Measurements from ENCODE around the gene ZBTB38.

The ZBTB38 gene

DNA sequence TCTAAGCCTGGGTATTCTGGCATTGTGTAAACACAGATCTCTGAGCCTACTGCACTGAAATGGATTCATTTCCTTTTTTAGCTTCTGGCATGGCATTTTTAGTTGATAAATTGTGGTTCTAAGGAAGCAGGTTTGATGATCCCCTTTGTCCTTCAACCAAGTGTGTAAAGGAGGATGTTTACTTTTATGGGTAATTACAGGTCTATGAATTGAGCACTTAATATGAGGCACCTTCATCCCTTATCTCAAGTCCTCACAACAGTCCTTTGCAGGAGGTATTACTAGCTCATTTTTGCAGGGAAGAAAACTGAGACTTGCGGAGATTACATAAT is 30.8 kb upstream of the ZBTB38 start:
- peak overlapping the region in 4 of 21 experiments; percentile 10 to 63 (median 20) for H3K27ac ChIP-seq

DNA sequence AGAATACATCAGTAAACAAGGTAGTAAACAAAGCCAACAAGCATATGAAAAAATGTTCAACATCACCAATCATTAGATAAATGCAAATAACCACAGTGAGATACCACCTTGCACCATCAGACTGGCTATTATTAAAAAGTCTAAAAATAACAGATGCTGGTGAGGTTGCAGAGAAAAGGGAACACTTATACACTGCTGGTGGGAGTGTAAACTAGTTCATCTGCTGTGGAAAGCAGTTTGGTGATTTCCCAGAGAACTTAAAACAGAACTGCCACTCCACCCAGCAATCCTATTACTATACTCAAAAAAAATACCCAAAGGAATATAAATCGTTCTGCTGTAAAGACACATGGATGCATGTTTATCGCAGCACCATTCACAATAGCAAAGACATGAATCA is 30.3 kb upstream of the ZBTB38 start:
- H3K4me3 ChIP-seq = no peak overlapping the region
- no peak overlapping the region for H3K27ac ChIP-seq

More for the DNA sequence above, 30.8 kb upstream of the ZBTB38 start:
- no peak overlapping the region for H3K4me3 ChIP-seq

DNA sequence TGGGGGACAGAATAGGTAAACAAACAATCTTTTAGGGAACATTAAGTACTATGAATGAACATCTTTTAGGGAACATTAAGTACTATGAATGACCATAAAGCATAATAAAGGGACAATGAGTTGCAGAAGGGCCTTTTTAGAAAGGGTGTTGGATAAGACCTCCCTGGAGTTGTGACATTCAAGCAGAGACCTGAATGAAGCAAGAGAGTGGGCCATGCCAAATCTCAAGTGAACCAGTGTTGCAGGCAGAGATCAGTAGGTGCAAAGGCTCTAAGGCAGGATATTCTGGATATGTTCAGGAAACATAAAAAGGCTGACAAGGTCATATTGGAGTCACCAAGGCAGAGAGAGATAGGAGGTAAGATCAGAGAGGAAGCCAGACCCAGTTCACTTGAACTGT is 29.4 kb upstream of the ZBTB38 start:
- Histone ChIP-seq H3K27ac (no peak overlapping the region), H3K4me3 (no peak overlapping the region)

DNA sequence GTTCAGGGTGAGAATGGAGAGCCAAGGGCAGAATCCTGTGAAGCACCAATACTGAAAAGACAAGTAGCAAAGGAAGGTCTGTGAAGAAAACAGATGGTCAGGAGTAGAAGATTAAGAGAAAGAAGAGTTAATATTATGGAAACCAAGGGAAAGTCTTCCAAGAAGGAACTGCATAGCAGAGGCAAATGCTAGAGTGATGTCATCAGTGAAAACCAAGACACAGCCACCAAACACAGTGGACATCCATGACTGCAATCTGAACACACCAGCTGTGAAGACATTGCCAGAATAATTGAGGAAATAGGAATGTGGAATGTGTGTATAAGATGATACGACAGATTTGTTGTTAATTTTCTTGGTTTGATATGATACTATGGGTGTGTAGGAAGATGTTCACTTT is 26.8 kb upstream of the ZBTB38 start:
- Histone ChIP-seq H3K27ac (no peak overlapping the region), H3K4me3 (no peak overlapping the region)

DNA sequence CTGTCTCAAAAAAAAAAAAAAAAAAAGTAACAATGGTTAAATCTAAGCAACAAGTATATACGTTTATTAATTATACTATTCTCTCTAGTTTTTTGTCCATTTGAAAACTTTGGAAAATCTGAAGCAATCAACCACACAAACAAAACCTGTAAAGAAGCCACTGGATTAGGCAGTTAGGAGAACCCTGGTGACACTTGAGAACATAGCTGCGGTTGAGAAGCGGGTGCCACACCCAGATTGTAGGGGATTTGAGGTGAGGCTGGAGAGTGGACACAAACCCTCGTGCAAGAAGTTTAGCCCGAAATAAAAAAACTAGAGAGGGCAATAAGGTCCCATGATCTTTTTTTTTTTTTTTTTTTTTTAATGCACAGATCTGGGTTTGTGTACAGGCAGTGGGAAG is 25.9 kb upstream of the ZBTB38 start:
- no peak overlapping the region for H3K4me3 ChIP-seq
- no peak overlapping the region for H3K27ac ChIP-seq

DNA sequence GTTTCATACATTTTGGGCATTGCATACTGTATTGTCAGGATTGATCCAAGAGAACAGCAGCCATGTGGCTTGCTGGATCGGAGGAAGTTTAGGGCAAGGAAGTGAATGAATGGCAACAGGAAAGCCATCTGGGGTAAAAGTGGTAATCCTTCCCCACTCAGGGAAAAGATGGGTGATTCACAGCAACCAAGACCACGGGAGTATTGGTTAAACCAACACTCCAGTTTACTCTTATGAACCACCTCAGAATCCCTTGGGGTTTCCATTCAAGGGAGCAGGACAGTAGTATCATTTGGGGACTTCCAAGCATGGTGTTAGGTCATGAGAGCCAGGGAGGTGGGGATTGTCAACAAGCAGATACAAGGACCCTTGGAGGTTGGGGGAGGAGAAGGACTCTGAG is 25.2 kb upstream of the ZBTB38 start:
- no peak overlapping the region for H3K27ac ChIP-seq
- H3K4me3 ChIP-seq = no peak overlapping the region

DNA sequence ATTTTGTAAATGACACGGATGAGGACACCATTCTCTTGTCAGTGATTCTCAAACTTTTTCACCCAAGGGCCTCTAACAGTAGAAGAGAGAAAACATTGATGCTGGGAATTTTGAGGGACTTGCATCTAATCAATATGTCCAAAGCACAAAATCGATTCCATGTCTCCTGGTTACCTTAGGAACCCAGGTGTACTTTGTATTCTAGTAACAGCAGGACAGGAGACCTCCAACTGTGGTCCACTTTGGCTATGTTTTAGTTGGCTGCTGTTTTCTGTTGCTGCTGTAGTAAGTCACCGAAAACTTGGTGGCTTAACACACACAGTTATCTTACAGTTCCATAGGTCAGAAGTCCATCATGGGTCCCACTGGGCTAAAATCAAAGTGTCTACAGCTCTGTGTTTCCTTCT is 24.4 kb upstream of the ZBTB38 start:
- H3K27ac ChIP-seq = no peak overlapping the region

DNA sequence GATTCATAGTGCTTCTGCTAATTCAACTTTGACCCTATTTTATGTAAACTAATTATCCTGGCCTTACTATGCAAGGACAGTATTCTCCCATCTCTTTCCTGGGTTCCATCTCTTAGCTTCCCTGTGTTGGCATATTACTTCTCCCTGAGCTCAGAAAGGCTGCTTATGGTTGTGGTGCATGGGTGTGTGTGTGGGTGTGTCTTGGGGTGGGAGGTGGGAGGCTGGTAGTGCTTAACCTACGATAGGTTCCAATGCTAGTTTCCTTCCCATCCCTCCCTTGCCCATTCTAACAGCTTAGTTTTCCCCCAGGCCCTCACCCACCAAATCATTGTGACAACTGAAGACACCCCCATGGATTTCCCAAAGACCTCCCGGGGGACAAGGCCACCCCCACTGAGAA is 22.8 kb upstream of the ZBTB38 start:
- Histone ChIP-seq H3K27ac (no peak overlapping the region), H3K4me3 (no peak overlapping the region)

More for the DNA sequence above, 24.4 kb upstream of the ZBTB38 start:
- H3K4me3 ChIP-seq = no peak overlapping the region

DNA sequence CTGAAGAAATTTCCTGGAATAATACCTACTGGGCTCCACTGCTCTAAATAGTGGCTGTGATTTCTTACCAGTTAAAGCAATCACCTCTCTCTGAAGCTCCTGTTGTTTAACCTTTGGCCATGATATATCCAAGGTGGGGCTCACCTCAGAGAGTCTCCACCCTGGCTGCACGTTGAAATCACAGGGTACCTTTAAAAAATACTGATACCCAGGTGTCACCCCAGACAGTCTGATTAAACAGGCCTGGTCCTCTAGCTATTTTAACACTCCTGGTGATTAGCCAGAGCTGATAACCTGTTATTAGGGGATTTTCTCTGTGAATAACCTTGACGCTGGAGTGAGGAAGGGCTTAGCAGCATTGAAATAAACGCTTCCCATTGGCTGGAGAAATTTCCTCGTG is 22.3 kb upstream of the ZBTB38 start:
- Histone ChIP-seq H3K27ac (no peak overlapping the region), H3K4me3 (no peak overlapping the region)

DNA sequence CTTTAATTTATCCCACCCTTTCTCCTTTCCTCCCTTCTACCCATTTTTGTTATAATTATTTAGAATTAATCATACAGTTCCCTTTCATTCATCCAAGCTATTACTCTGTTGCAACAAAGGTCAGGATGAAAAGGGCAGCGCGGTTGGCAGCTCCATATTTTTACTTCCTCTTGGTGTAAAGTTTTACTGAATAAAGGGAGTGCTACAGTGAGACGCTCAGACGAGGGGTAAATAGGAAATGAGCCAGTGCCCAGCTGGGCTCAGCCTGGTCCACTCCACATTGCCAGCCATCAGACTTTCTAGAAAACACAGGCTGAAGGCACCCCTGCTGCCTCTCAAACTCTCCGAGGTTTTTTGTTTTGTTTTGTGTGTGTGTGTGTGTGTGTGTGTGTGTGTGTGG is 21.9 kb upstream of the ZBTB38 start:
- H3K27ac ChIP-seq = no peak overlapping the region
- H3K4me3 ChIP-seq = no peak overlapping the region

DNA sequence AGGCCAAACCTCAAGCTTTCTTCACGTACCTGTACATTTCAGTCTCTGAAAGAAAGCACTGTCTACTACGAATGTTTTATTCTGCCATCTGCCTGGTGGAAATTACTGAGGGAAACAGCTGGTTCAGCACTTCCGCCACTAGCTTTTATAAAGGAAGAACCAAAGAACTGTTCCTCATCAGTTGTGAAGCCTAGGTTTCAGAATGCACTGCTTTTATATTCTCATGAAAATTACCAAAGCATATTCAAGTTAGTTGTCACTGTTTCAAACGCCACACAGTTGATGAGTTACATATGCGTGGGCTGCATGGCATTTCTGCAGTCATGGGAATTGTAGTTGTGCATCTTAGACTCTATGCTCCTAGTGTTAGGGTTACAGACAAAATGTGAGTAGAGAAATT is 21.5 kb upstream of the ZBTB38 start:
- Histone ChIP-seq H3K4me3 (no peak overlapping the region), H3K27ac (no peak overlapping the region)

DNA sequence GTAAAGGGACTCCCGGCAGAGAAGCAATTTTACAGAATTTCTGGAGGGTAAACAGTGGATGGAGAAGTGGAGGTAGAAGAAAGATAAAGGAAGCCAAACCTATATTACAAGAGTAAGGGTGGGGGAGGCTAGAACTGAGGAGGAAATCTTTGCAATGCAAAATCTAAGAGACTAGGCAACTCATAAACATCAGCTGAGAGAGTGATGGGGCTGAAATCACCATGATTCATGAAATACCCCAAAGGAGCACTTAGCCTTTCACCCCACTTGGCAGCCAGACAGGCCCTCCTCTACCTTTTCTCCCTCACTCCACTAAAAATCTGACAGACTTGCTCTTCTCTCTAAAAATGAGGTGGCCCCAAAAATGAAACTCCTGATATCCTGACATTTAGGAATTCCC is 19.5 kb upstream of the ZBTB38 start:
- H3K27ac ChIP-seq = no peak overlapping the region
- no peak overlapping the region for H3K4me3 ChIP-seq

DNA sequence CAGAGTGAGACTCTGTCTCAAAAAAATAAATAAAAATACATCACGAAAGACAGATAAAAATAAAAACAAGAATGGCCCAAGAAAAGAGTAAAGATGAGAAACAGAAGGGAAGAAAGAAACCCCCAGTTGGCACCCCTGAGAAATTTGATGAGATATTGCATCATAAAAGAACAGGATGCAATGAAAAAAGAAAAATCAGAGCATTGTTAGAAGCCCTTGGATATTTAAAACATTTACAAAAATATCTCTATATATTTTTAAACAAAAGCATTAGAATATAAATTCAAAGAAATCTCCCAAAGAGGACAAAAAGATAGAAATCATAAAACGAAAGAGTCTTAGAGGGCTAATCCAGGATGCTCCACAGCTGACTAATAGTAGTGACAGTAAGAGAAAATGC is 18.6 kb upstream of the ZBTB38 start:
- Histone ChIP-seq H3K4me3 (no peak overlapping the region), H3K27ac (no peak overlapping the region)

DNA sequence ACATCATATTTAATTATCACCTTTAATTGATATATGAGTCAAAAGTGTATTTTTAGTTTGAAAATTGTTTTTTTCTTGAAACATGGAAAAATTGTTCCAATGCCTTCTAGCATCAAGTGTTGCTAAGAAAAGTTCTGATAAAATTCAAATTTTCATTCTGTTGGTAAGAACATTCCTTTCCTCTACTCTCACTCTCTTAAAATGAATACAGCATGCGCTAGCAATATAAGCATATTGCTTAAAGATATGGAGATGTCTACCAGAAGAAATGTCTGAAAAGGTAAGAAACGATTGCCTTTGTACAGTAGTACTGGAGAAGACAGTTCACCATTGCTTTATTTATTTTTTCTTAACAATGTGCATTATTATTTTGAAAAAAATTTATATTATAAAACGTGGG is 17.6 kb upstream of the ZBTB38 start:
- H3K4me3 ChIP-seq = no peak overlapping the region
- no peak overlapping the region for H3K27ac ChIP-seq

DNA sequence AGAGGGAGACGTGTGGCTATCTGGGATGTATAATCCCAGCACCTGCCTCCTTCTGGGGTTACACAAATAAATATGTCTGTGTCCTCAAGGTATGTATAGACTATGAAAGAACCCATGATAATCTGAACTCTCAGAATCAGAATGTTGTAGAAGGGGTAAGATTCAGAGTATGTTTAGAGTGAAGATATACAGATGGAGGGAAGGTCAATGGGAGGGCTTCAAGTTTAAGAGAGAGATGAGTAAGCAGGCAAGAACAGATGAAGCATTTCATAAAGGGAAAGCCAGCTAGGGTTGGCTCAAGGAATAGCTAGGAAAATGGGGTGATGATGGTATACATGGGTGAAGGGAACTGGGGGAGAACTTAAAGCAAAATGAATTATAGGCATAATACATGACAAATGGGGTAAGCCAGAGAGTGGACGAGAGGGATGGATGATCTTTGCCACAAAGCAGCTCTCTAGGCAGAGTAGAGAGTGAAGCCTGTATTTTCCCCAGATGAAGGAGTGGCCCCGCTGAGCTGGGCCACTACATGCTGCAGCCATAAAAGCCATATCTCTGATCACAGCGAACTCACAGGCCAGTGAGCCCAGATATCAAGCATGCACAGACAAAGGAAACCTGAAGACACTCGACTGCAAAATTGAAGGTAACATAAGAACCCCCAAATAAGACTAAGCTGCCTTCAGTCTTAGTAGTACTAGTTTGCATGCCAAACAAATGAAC is 15.9 kb upstream of the ZBTB38 start:
- no peak overlapping the region for H3K27ac ChIP-seq
- H3K4me3 ChIP-seq = no peak overlapping the region

DNA sequence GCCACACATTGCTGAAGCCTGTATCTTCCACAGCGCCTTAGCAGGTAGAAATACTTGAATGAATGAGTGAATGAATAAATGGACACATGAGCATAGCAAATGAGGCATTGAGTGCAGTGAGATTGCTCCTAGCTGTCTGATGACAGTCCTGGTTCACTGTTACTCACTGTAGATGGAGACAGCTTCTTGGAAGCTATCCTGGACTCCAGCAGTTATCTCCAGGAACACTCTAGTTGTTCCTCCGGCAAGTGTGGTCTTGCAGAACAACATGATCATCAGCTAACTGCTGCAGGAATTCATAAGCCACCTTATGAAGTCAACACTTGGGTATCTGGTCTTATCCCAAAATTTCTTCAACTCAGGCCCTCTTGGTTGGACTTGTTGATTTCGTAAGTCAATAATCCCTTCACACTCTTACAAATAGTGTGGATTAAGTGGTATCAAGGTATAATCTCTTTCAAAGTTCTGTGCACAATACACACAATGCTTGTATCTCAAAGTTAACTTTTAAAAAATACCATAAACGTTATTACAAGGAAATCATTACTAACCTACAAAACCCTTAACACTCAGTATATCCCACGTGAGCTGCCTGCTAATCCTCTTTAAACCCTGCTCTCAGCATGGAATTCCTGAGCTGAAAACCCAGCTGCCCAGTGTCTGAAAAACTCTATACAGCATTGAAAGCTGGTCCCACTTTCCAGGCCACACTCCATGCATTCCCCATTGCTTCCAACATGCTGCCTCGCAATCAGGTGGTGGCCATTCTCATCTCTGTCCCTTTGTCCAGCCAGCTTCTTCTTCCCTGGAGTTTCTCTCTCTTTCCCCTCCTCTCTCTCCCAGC is 14.4 kb upstream of the ZBTB38 start:
- Histone ChIP-seq H3K4me3 (no peak overlapping the region), H3K27ac (no peak overlapping the region)

DNA sequence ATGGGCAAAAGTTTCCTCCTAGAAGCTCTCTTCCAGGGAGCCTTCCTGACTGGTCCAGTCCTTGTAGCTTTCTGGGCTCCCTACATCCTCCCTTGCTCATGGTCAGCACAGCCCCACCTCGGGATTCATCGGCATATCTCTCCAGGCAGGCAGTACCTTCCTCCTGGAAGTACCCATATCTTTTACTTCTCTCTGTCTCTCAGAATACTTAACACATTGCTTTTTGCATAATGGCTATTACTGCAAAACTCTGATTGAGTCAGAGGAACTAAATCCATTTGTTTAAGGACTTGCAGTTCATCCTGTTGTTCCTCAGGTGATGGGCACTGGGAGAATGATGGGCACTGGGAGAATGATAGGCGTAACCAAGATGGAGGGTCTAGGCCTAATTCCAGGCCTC is 13.8 kb upstream of the ZBTB38 start:
- H3K27ac ChIP-seq = no peak overlapping the region
- no peak overlapping the region for H3K4me3 ChIP-seq

DNA sequence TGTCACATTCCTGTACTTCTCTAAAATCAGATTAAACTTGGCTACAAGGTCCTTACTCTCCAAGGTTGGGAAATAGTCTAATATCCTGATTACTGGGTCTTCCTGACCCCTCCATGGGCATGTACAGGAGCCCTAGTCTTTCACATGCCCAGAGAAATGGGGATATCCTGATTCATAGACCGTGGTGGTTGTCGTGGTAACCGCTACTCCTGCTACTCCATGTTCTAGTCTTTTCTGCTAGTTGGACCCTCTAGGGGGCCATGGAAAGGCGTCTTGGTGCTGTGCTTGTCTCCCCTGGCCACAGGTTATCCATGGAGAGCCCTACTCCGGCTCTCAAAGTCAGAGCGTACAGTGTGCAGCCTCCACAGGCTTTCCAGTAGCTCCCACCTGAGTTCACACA is 13.1 kb upstream of the ZBTB38 start:
- no peak overlapping the region for H3K4me3 ChIP-seq
- H3K27ac ChIP-seq = no peak overlapping the region

DNA sequence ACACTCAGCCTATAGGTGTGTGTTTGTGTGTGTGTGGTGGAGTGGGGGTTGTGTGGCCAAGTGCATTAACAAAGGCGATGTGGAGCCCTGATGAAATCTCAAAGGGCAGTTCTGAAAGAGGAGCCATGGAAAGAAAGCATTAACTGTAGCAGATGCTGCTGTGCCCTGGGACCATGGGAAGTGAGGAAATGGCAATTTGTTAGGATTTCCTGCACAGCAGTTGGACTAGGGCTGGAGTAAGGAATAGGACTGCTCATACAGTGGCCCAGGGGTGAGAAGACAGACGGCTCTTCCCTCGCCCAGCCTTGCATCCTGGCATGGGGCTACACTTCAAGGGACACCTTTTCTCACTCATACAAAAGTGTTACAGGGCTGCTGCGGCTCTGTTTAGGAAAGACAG is 12.3 kb upstream of the ZBTB38 start:
- no peak overlapping the region for H3K4me3 ChIP-seq
- no peak overlapping the region for H3K27ac ChIP-seq

DNA sequence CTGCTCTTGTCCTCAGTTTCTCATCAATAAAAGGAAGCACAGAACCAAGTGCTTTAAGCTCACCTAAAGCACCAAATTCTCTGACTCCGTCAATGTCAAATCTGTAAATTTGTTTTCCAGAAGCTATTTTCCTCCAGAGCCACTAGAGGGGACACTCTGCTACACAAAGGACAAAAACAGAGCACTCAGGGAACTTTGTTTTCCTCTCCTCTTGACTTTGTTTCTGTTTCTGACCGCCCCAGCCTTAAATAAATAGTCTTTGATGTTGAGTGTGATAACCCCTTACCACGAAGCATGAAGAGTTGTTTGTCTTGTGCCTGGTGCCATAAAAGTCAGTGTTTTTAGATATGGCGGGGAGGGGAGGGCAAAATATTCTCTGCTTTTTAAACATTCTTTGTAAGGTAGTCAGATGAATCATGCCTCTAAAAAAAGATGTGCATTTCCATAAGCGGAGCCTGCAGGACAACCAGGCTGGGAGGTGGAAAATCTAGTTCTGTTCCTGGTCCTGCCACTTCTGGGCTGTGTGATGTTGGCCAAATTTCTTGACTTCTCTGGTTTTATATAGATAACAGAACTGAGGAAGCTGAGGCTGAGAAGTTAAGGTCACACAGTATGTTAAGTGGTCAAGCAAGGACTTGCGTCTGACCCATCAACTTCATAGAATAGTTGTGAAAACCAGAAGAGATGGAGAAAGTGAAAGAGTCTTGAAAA is 7.3 kb upstream of the ZBTB38 start:
- peak overlapping the region in 1 of 7 experiments; percentile 9 for H3K4me3 ChIP-seq

DNA sequence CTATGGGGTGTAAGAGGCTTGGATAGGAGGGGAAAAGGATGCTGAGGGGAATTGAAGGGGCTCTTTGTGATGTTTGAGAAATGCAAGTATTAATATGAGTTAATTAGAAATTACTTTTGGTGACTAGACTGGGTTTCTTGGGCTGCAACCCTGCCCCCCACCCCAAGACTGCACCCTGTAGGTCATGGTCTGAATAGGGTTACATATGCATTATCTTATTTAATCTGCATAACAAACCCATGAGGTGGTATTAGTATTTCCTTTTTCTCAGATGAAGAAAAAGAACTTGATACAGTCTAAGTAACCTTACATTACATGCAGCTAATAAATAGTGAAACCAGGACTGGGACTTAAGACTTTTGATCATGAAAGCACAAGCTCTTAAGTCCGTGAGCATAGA is 5.6 kb upstream of the ZBTB38 start:
- no peak overlapping the region for H3K4me3 ChIP-seq
- H3K27ac ChIP-seq = no peak overlapping the region

More for the DNA sequence above, 7.3 kb upstream of the ZBTB38 start:
- peak overlapping the region in 9 of 21 experiments; percentile 21 to 63 (median 31) for H3K27ac ChIP-seq

Data from skin epidermis (tissue), 12 donors.